H1 (cell line): ENCODE results near the gene PATJ. TPM values are rescaled to one million over a fixed set of nuclear protein-coding genes. Genes with fewer than 3 reads are reported as not detected.

Source experiments
- CTCF ChIA-PET: fragments of 300-600 bp; sonication (Branson Sonifier 250); formaldehyde crosslinking; loops from one replicate; lab custom pipeline; 2021; ENCODE audit not compliant: partially characterized antibody; lab: Charles Lee
- POLR2A ChIA-PET: fragments of 300-600 bp; sonication (Branson Sonifier 250); formaldehyde crosslinking; loops from one replicate; lab custom pipeline; 2021; ENCODE audit warnings: inconsistent platforms; ENCODE audit not compliant: partially characterized antibody; lab: Charles Lee
- DNase-seq, 2 experiments: peaks; one replicate each; pipeline versions ENCODE4 v3.0.0 to v3.0.0-alpha.2; 2010 to 2022; ENCODE audit warnings: low spot score in 2 of 2, low read depth in 1 of 2, mixed read lengths in 1 of 2
- FAIRE-seq: peaks from 2 replicates; lab custom pipeline; 2011; peaks lifted over from hg19 to GRCh38; lab: Jason Lieb, UNC
- H2AFZ ChIP-seq: 2 replicates; pipeline ENCODE4 v1.8.1; 2012; ENCODE audit warnings: low read length, inconsistent platforms
- H2AK5ac ChIP-seq: 2 replicates; pipeline ENCODE4 v1.6.1; 2013; ENCODE audit warnings: low read depth, low read length
- H2BK120ac ChIP-seq: replicated peaks from 2 replicates; pipeline ENCODE3; 2013; ENCODE audit warnings: low read depth, low read length, inconsistent platforms
- H2BK12ac ChIP-seq: 2 replicates; pipeline ENCODE4 v1.6.1; 2013; ENCODE audit warnings: low read depth, low read length
- H2BK15ac ChIP-seq: 2 replicates; pipeline ENCODE4 v1.6.1; 2013; ENCODE audit warnings: low read length
- H2BK20ac ChIP-seq: 2 replicates; pipeline ENCODE4 v1.6.1; 2013; ENCODE audit warnings: low read length
- H2BK5ac ChIP-seq: 2 replicates; pipeline ENCODE4 v1.6.1; 2013; ENCODE audit warnings: low read depth, low read length
- H3K14ac ChIP-seq: 2 replicates; pipeline ENCODE4 v1.6.1; 2013; ENCODE audit warnings: inconsistent platforms; ENCODE audit not compliant: insufficient read length
- H3K18ac ChIP-seq: 2 replicates; pipeline ENCODE4 v1.6.1; 2013; ENCODE audit warnings: low read length; ENCODE audit errors: extremely low read depth
- H3K23ac ChIP-seq: 2 replicates; pipeline ENCODE4 v1.6.1; 2013; ENCODE audit warnings: inconsistent platforms; ENCODE audit not compliant: insufficient read length
- H3K23me2 ChIP-seq: 2 replicates; pipeline ENCODE4 v1.6.1; 2013; ENCODE audit warnings: low read depth, low read length
- H3K27ac ChIP-seq: 2 replicates; pipeline ENCODE4 v1.6.1; 2011; ENCODE audit warnings: low read depth, low read length, inconsistent platforms
- H3K27me3 ChIP-seq, 4 experiments: replicated peaks in 1 of 4; 1 replicate in 1 of 4; 2 replicates in 3 of 4; pipeline versions ENCODE4 v1.6.1 to v1.8.1; 2011 to 2013; ENCODE audit warnings: low read length in 3 of 4, mild to moderate bottlenecking in 3 of 4, inconsistent platforms in 2 of 4, mixed read lengths in 2 of 4, moderate library complexity in 1 of 4; ENCODE audit not compliant: control insufficient read depth in 3 of 4, insufficient read depth in 3 of 4; ENCODE audit errors: extremely low read depth in 1 of 4
- H3K36me3 ChIP-seq, 4 experiments: 2 replicates each; pipeline versions ENCODE4 v1.6.1 to v1.8.1; 2011 to 2013; ENCODE audit warnings: mild to moderate bottlenecking in 4 of 4, low read length in 3 of 4, moderate library complexity in 2 of 4, control low read depth in 1 of 4, inconsistent platforms in 1 of 4; ENCODE audit not compliant: insufficient read depth in 4 of 4, control insufficient read depth in 2 of 4
- H3K4ac ChIP-seq: replicated peaks from 2 replicates; pipeline ENCODE3; 2013; ENCODE audit warnings: low read length, low read depth, mixed read lengths, inconsistent platforms; ENCODE audit not compliant: insufficient read length
- H3K4me1 ChIP-seq, 4 experiments: replicated peaks in 1 of 4; 1 replicate in 1 of 4; 2 replicates in 3 of 4; pipeline versions ENCODE4 v1.6.1 to v1.8.1; 2011 to 2013; ENCODE audit warnings: low read length in 3 of 4, inconsistent platforms in 2 of 4, mixed read lengths in 1 of 4; ENCODE audit not compliant: insufficient read depth in 4 of 4, control insufficient read depth in 3 of 4
- H3K4me2 ChIP-seq, 2 experiments: 2 replicates each; pipeline versions ENCODE4 v1.6.1 to v1.8.1; 2011 to 2013; ENCODE audit warnings: low read depth in 2 of 2, low read length in 2 of 2, control low read depth in 1 of 2, inconsistent platforms in 1 of 2, mild to moderate bottlenecking in 1 of 2; ENCODE audit not compliant: insufficient read depth in 1 of 2
- H3K4me3 ChIP-seq, 4 experiments: fragments of 200-600, 300-600 bp in 1 of 4; sonication (generic), shearing (Covaris generic), sonication (Bioruptor Twin) in 1 of 4; 2 replicates each; pipeline versions ENCODE4 v1.5.1 to v1.8.1; 2011 to 2016; ENCODE audit warnings: low read length in 4 of 4, low read depth in 3 of 4, control low read depth in 2 of 4, inconsistent platforms in 2 of 4, mild to moderate bottlenecking in 2 of 4, mixed read lengths in 1 of 4, moderate library complexity in 1 of 4; ENCODE audit not compliant: insufficient read depth in 2 of 4; ENCODE audit errors: extremely low read depth in 1 of 4
- H3K56ac ChIP-seq: replicated peaks from 2 replicates; pipeline ENCODE3; 2013; ENCODE audit warnings: low read depth, mild to moderate bottlenecking, mixed read lengths, low read length, inconsistent platforms; ENCODE audit not compliant: insufficient read length
- H3K79me1 ChIP-seq: 2 replicates; pipeline ENCODE4 v1.6.1; 2013; ENCODE audit warnings: low read depth, low read length, control low read depth
- H3K79me2 ChIP-seq, 2 experiments: 2 replicates each; pipeline versions ENCODE4 v1.6.1 to v1.8.1; 2012 to 2013; ENCODE audit warnings: low read length in 2 of 2, mild to moderate bottlenecking in 2 of 2, inconsistent platforms in 1 of 2; ENCODE audit not compliant: insufficient read depth in 2 of 2, control insufficient read depth in 1 of 2
- H3K9ac ChIP-seq, 4 experiments: replicated peaks in 1 of 4; 1 replicate in 1 of 4; 2 replicates in 3 of 4; pipeline versions ENCODE4 v1.6.1 to v1.8.1; 2011 to 2013; ENCODE audit warnings: low read depth in 3 of 4, low read length in 3 of 4, control low read depth in 2 of 4, mild to moderate bottlenecking in 2 of 4, moderate library complexity in 2 of 4, inconsistent platforms in 1 of 4; ENCODE audit errors: extremely low read depth in 1 of 4
- H3K9me3 ChIP-seq, 2 experiments: 2 replicates each; pipeline versions ENCODE4 v1.6.1 to v1.8.1; 2012 to 2013; ENCODE audit warnings: mild to moderate bottlenecking in 2 of 2, moderate library complexity in 2 of 2, control low read depth in 1 of 2, inconsistent platforms in 1 of 2, low read depth in 1 of 2, low read length in 1 of 2, mixed read lengths in 1 of 2; ENCODE audit not compliant: insufficient read depth in 2 of 2
- H4K20me1 ChIP-seq, 2 experiments: replicated peaks in 1 of 2; 2 replicates each; pipeline versions ENCODE3 to v1.8.1; 2011 to 2013; ENCODE audit warnings: inconsistent platforms in 2 of 2, low read length in 2 of 2, mild to moderate bottlenecking in 1 of 2; ENCODE audit not compliant: insufficient read depth in 2 of 2, control insufficient read depth in 1 of 2
- H4K5ac ChIP-seq: 2 replicates; pipeline ENCODE4 v1.6.1; 2013; ENCODE audit warnings: low read length, low read depth, mixed read lengths, inconsistent platforms; ENCODE audit not compliant: insufficient read length
- H4K8ac ChIP-seq: 2 replicates; pipeline ENCODE4 v1.8.0; 2013; ENCODE audit warnings: mild to moderate bottlenecking, moderate library complexity, low read length, inconsistent platforms; ENCODE audit not compliant: insufficient read depth; ENCODE audit errors: extremely low read depth
- H4K91ac ChIP-seq: replicated peaks from 2 replicates; pipeline ENCODE3; 2013; ENCODE audit warnings: low read length, mixed read lengths, inconsistent platforms; ENCODE audit not compliant: insufficient read length
- CHD1 ChIP-seq: IDR thresholded peaks from 2 replicates; pipeline ENCODE4 v1.6.1; 2012; ENCODE audit warnings: low read depth, low read length, improper control_type of control experiment
- EZH2 ChIP-seq: fragments of 200-600 bp; sonication (generic); IDR thresholded peaks from 2 replicates; pipeline ENCODE4 v1.7.1; 2012; ENCODE audit warnings: low read depth, mild to moderate bottlenecking, moderate library complexity, low read length, inconsistent platforms; ENCODE audit not compliant: severe bottlenecking
- POLR2A ChIP-seq, 2 experiments: IDR thresholded peaks; 1 replicate in 1 of 2; 2 replicates in 1 of 2; pipeline ENCODE4 v1.6.1; 2011; ENCODE audit warnings: low read depth in 2 of 2, low read length in 2 of 2, mild to moderate bottlenecking in 2 of 2; ENCODE audit errors: control extremely low read depth in 1 of 2
- POLR2AphosphoS5 ChIP-seq: IDR thresholded peaks from 2 replicates; pipeline ENCODE4 v1.6.1; 2011; ENCODE audit warnings: low read depth, low read length
- WGBS, 2 experiments: shearing (Covaris generic) in 1 of 2; methylation state at CpG; one replicate each; pipeline versions ENCODE4 v1.1.6 to v1.1.7; 2013 to 2015; ENCODE audit warnings: low lambda C conversion rate in 2 of 2, mixed read lengths in 2 of 2, inconsistent platforms in 1 of 2, low coverage in 1 of 2, missing lambda C conversion rate in 1 of 2; ENCODE audit not compliant: insufficient replicate concordance in 2 of 2, insufficient coverage in 1 of 2, insufficient read length in 1 of 2; ENCODE audit errors: extremely low coverage in 1 of 2, missing lambda C conversion rate in 1 of 2; 5-methylcytosine and 5-hydroxymethylcytosine counted together
- polyA plus RNA-seq, 7 experiments: library from polyadenylated mRNA; depleted of rRNA in 3 of 7; stranded (reverse) in 5 of 7; unstranded in 2 of 7; fragments of >200 nt in 5 of 7; fragments of 200-250 nt in 2 of 7; gene quantifications; 1 replicate in 5 of 7; 2 replicates in 1 of 7; 4 replicates in 1 of 7; pipeline versions ENCODE4 v1.2.1 to v1.2.3, GENCODE V29; 2011 to 2013; ENCODE audit warnings: missing spikeins in 2 of 7, mixed read lengths in 2 of 7
- total RNA-seq: library from RNA; stranded (reverse); fragmentation: NEBNext Ultra II Directional; extraction: Animal tissue kit (Norgen Biotek cat#: 25700); gene quantifications from 2 replicates; pipeline ENCODE4 v1.2.1, GENCODE V29; 2021

Gene PATJ
- total and polyA plus RNA-seq, 2 of the 8 experiments (the other 6 are each of a cell fraction or from before 2014, with no cell fraction given): 8.2 to 55.6 TPM

GRCh38 chr1:62209931-62210595, 467.8 kb downstream of the PATJ start:
- Histone ChIP-seq H3K56ac (no peak overlapping the region), H2BK5ac (no peak overlapping the region), H2BK120ac (no peak overlapping the region), H4K8ac (no peak overlapping the region), H2BK20ac (no peak overlapping the region), H3K23me2 (no peaks in the 10 kb centered on the region), H3K27ac (no peak overlapping the region), H4K5ac (no peak overlapping the region), H3K4me2 (no peak overlapping the region), H3K36me3 (peaks cover 25 to 78% (median 59%) of the 10 kb centered on the region in 4 experiments), H3K14ac (no peak overlapping the region), H3K27me3 (no peaks in the 10 kb centered on the region), H3K9ac (no peak overlapping the region), H3K4ac (no peak overlapping the region), H3K79me1 (no peaks in the 10 kb centered on the region), H4K20me1 (peaks cover 6 to 13% of the 10 kb centered on the region in 2 experiments), H3K4me1 (no peaks in the 10 kb centered on the region; a peak in 1 of 7 replicates), H4K91ac (no peak overlapping the region), H2AK5ac (no peak overlapping the region), H3K23ac (peak overlapping the region; percentile 20), H2AFZ (no peak overlapping the region), H3K4me3 (no peak overlapping the region), H2BK12ac (no peak overlapping the region), H2BK15ac (no peak overlapping the region), H3K9me3 (peaks cover 0 to 9% of the 10 kb centered on the region in 2 experiments; a peak in 1 of 4 replicates), H3K79me2 (peaks cover 0 to 45% of the 10 kb centered on the region in 2 experiments; a peak in 2 of 4 replicates), H3K18ac (no peak overlapping the region)
- no peak for TF ChIP-seq EZH2
- TF ChIP-seq POLR2A (IDR thresholded peaks at IDR 0.05; ENCODE audit: control extremely low read depth in 1 of 2, low read depth in 2 of 2, low read length in 2 of 2): peak; percentile 21 to 38
- TF ChIP-seq POLR2AphosphoS5: peak; percentile 88
- TF ChIP-seq CHD1: no peak
- 92% methylated on average over 1 of the region's 1 CpG; no CpG with 5 or more reads in 1 of the 2 experiments for WGBS, 2 experiments
- no peak for DNase-seq
- CTCF ChIA-PET: interaction anchor here (1.0 to 8.4 kb wide), 6 partner anchors 9 to 182 kb away, joined by 3 to 69 read pairs (median 4); no protein-coding TSS in a partner anchor
- POLR2A ChIA-PET: interaction anchor here (0.8 to 26.8 kb wide), 14 partner anchors 11 to 195 kb away, joined by 3 to 1232 read pairs (median 4); partner anchors contain the start of gene L1TD1
- no peak for FAIRE-seq
